GM18526 (cell line): ENCODE measurements around the gene ZNF277.

Experiments used
- POLR2A ChIP-seq: IDR thresholded peaks from 3 replicates; pipeline ENCODE4 v1.6.1; 2011; ENCODE audit not compliant: insufficient read length; ENCODE audit errors: extremely low read depth

The ZNF277 gene

GRCh38 chr7:112280267-112280666 lies 73.8 kb downstream of the ZNF277 start:
- no peak for TF ChIP-seq POLR2A

- TF ChIP-seq POLR2A: no peak
Observed at GRCh38 chr7:112282476-112283188, 76.1 kb downstream of the ZNF277 start.

GRCh38 chr7:112283382-112283910 lies 77.0 kb downstream of the ZNF277 start:
- TF ChIP-seq POLR2A: no peak

GRCh38 chr7:112286250-112287086 lies 80.0 kb downstream of the ZNF277 start:
- TF ChIP-seq POLR2A: no peak

- no peak for TF ChIP-seq POLR2A
Observed at GRCh38 chr7:112288301-112288700, 81.8 kb downstream of the ZNF277 start.

GRCh38 chr7:112290065-112290464 lies 83.6 kb downstream of the ZNF277 start:
- TF ChIP-seq POLR2A: no peak

- no peak for TF ChIP-seq POLR2A
Observed at GRCh38 chr7:112292162-112292561, 85.7 kb downstream of the ZNF277 start.

GRCh38 chr7:112293416-112293815 lies 86.9 kb downstream of the ZNF277 start:
- no peak for TF ChIP-seq POLR2A

GRCh38 chr7:112296432-112296831 lies 89.9 kb downstream of the ZNF277 start:
- TF ChIP-seq POLR2A: no peak

GRCh38 chr7:112297681-112298080 lies 91.2 kb downstream of the ZNF277 start:
- TF ChIP-seq POLR2A: no peak

- no peak for TF ChIP-seq POLR2A
Observed at GRCh38 chr7:112298543-112299100, 92.1 kb downstream of the ZNF277 start.

GRCh38 chr7:112300072-112300471 lies 93.6 kb downstream of the ZNF277 start:
- TF ChIP-seq POLR2A: no peak

- no peak for TF ChIP-seq POLR2A
Observed at GRCh38 chr7:112300831-112301407, 94.4 kb downstream of the ZNF277 start.

- no peak for TF ChIP-seq POLR2A
Observed at GRCh38 chr7:112302566-112302965, 96.1 kb downstream of the ZNF277 start.

- TF ChIP-seq POLR2A: no peak
Observed at GRCh38 chr7:112306903-112307302, 100.4 kb downstream of the ZNF277 start.

- no peak for TF ChIP-seq POLR2A
Observed at GRCh38 chr7:112307506-112307905, 101.0 kb downstream of the ZNF277 start.

- TF ChIP-seq POLR2A: no peak
Observed at GRCh38 chr7:112308974-112309373, 102.5 kb downstream of the ZNF277 start.
